Naive B cell (primary cell): ENCODE data around the gene PMPCA. TPM values are rescaled to one million over a fixed set of nuclear protein-coding genes. Genes with fewer than 3 reads are reported as not detected.
A peak's percentile ranks its signal among the peaks of the same experiment; 100 is the strongest.

ENCODE experiments used
- ATAC-seq, 2 donors: fragments of 150-1000 bp; cut with Tn5 transposase; 2 replicates each; pipeline ENCODE4 v1.10.0; 2021; ENCODE audit warnings: low read depth in 2 of 2, mild to moderate bottlenecking in 2 of 2, moderate library complexity in 2 of 2
- DNase-seq: peaks from one replicate; pipeline ENCODE4 v3.0.0; 2022
- H3K27ac Mint-ChIP-seq, 6 donors: one replicate each; pipeline ENCODE4 v1.8.0; 2020 to 2022; ENCODE audit warnings: mild to moderate bottlenecking in 6 of 6, mixed read lengths in 6 of 6, moderate library complexity in 5 of 6, inconsistent platforms in 2 of 6
- H3K27me3 Mint-ChIP-seq, 3 donors: one replicate each; pipeline ENCODE4 v1.8.0; 2021 to 2022; ENCODE audit warnings: mixed read lengths in 3 of 3, mild to moderate bottlenecking in 1 of 3
- H3K36me3 Mint-ChIP-seq, 2 donors: one replicate each; pipeline ENCODE4 v1.8.0; 2020 to 2022; ENCODE audit warnings: mixed read lengths in 2 of 2, inconsistent platforms in 1 of 2, mild to moderate bottlenecking in 1 of 2
- H3K4me1 Mint-ChIP-seq, 3 donors: one replicate each; pipeline ENCODE4 v1.8.0; 2020 to 2022; ENCODE audit warnings: mixed read lengths in 3 of 3, inconsistent platforms in 1 of 3, mild to moderate bottlenecking in 1 of 3, moderate library complexity in 1 of 3
- H3K4me3 Mint-ChIP-seq, 8 donors: one replicate each; pipeline ENCODE4 v1.8.0; 2020 to 2022; ENCODE audit warnings: mild to moderate bottlenecking in 8 of 8, mixed read lengths in 8 of 8, moderate library complexity in 8 of 8, inconsistent platforms in 2 of 8
- H3K9me3 Mint-ChIP-seq, 7 donors: one replicate each; pipeline ENCODE4 v1.8.0; 2020 to 2022; ENCODE audit warnings: mixed read lengths in 7 of 7, mild to moderate bottlenecking in 5 of 7, inconsistent platforms in 2 of 7, moderate library complexity in 1 of 7
- polyA plus RNA-seq, 6 donors: library from polyadenylated mRNA; unstranded; fragments of 300-500 nt; fragmentation: Illumina TruSeq; gene quantifications; one replicate each; pipeline ENCODE4 v1.2.3, GENCODE V29; 2021; ENCODE audit warnings: low read depth in 6 of 6

Gene PMPCA
- polyA plus RNA-seq, 6 donors from 2014 or later, result 28.1 to 39.8 (median 35.1) TPM

DNA sequence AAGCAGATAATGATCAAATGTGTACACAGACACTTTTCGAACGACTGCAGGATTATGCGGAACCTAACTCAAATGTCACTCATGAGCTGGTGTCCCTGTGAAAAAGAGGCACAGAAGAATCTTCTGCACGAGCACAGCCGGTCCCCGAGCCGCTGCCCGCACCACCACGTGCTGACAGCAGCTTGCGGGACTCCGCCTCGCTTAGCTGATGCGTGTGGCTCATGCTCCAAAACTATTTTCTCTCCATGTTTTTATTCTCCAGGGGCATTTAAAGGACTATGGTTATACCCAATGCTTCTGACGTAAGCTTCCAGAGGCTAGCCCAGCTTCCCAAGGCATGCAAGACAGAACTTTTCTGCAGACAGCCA lies 62.9 kb downstream of the PMPCA start:
- ATAC-seq (no peak), DNase-seq (no peak)
- Mint-ChIP-seq H3K9me3 (no peaks in the 10 kb centered on the region), H3K4me1 (peaks cover 0 to 9% (median 6%) of the 10 kb centered on the region in 3 donors), H3K4me3 (no peak overlapping the region), H3K27me3 (no peaks in the 10 kb centered on the region), H3K27ac (peak overlapping the region in 1 of 6 donors; percentile 44), H3K36me3 (no peaks in the 10 kb centered on the region)

Other genes with a start within 250 kb of the PMPCA start
- not detected for gene LHX3, start 205.5 kb upstream of the PMPCA start, polyA plus RNA-seq
- 1 to 10 TPM; 2.8 to 4.6 (median 3.7) TPM for gene QSOX2, start 164.8 kb upstream of the PMPCA start, polyA plus RNA-seq
- 1 to 10 TPM in 3 of 6 donors, under 1 TPM in 3; 0.38 to 4.3 (median 1.5) TPM for gene CCDC187, start 106.6 kb upstream of the PMPCA start, polyA plus RNA-seq
- 1 to 10 TPM in 2 of 6 donors, under 1 TPM in 3, not detected in 1; 0.69 to 1.6 (median 0.94) TPM for gene GPSM1, start 83.1 kb upstream of the PMPCA start, polyA plus RNA-seq
- gene DNLZ, start 46.9 kb upstream of the PMPCA start, polyA plus RNA-seq, result 10 to 100 TPM; 42.2 to 93.0 (median 57.2) TPM
- gene CARD9, start 37.0 kb upstream of the PMPCA start, polyA plus RNA-seq, result under 1 TPM in 5 of 6 donors, not detected in 1; 0.16 to 0.52 (median 0.33) TPM
- 1 to 10 TPM in 5 of 6 donors, not detected in 1; 1.1 to 2.1 (median 1.3) TPM for gene SNAPC4, start 10.5 kb upstream of the PMPCA start, polyA plus RNA-seq
- 10 to 100 TPM in 5 of 6 donors, 1 to 10 TPM in 1; 6.4 to 15.8 (median 14.4) TPM for gene ENTR1, start within 50 bp of the PMPCA start, polyA plus RNA-seq
- gene INPP5E, start 29.2 kb downstream of the PMPCA start, polyA plus RNA-seq, result 1 to 10 TPM in 5 of 6 donors, under 1 TPM in 1; 0.61 to 6.8 (median 3.2) TPM
- 10 to 100 TPM; 10.3 to 35.2 (median 20.0) TPM for gene SEC16A, start 72.4 kb downstream of the PMPCA start, polyA plus RNA-seq
- 1 to 10 TPM in 5 of 6 donors, under 1 TPM in 1; 0.05 to 8.0 (median 2.4) TPM for gene NOTCH1, start 135.4 kb downstream of the PMPCA start, polyA plus RNA-seq